A549 (cell line): ENCODE results near the gene VRK2. TPM values are rescaled to one million over a fixed set of nuclear protein-coding genes. Genes with fewer than 3 reads are reported as not detected.

Experiments used
- ATAC-seq, 2 experiments: fragments of 200-7000 bp in 1 of 2; fragments of >200 bp in 1 of 2; cut with Nextera tagmentation in 1 of 2; cut with Tn5 transposase in 1 of 2; 3 replicates each; pipeline versions ENCODE4 v1.8.0 to v1.9.1; 2018 to 2020; ENCODE audit warnings: mild to moderate bottlenecking in 1 of 2, moderate library complexity in 1 of 2
- CTCF ChIA-PET: fragments of 300-600 bp; sonication (Branson Sonifier 250); formaldehyde crosslinking; extraction: SDS; loops from one replicate; lab custom pipeline; 2021; ENCODE audit warnings: antibody characterized with exemption, inconsistent platforms; lab: Yijun Ruan, JAX
- POLR2A ChIA-PET: fragments of 350-600 bp; formaldehyde crosslinking; extraction: SDS; loops from one replicate; lab custom pipeline; 2021; ENCODE audit warnings: antibody characterized with exemption, inconsistent platforms; lab: Yijun Ruan, JAX
- DNase-seq, 2 experiments: peaks; one replicate each; pipeline versions ENCODE4 v3.0.0 to v3.0.0-alpha.2; 2011 to 2016; ENCODE audit warnings: low read depth in 1 of 2, low spot score in 1 of 2
- FAIRE-seq: peaks from 2 replicates; lab custom pipeline; 2011; peaks lifted over from hg19 to GRCh38; lab: Jason Lieb, UNC
- H3K27ac ChIP-seq, 2 experiments: fragments of >200 bp; sonication (Bioruptor Twin); formaldehyde crosslinking; 3 replicates each; pipeline ENCODE4 v1.5.1; 2016 to 2017
- H3K4me1 ChIP-seq: fragments of >200 bp; sonication (Bioruptor Twin); formaldehyde crosslinking; 3 replicates; pipeline ENCODE4 v1.6.1; 2016
- H3K4me2 ChIP-seq: fragments of >200 bp; sonication (Bioruptor Twin); formaldehyde crosslinking; 3 replicates; pipeline ENCODE4 v1.6.1; 2016
- H3K4me3 ChIP-seq: fragments of >200 bp; sonication (Bioruptor Twin); formaldehyde crosslinking; 3 replicates; pipeline ENCODE4 v1.5.1; 2016
- H3K9me3 ChIP-seq: fragments of >200 bp; sonication (Bioruptor Twin); formaldehyde crosslinking; 3 replicates; pipeline ENCODE4 v1.6.1; 2016
- BHLHE40 ChIP-seq: IDR thresholded peaks from 2 replicates; pipeline ENCODE4 v1.6.1; 2012; ENCODE audit warnings: low read depth, low read length, inconsistent platforms
- CBX8 ChIP-seq: fragments of 200-600 bp; sonication (generic); IDR thresholded peaks from 2 replicates; pipeline ENCODE4 v1.6.1; 2016
- CHD2 ChIP-seq: fragments of 150-350 bp; IDR thresholded peaks from 2 replicates; pipeline ENCODE4 v1.6.1; 2014; ENCODE audit warnings: low read length; ENCODE audit not compliant: partially characterized antibody
- ESRRA ChIP-seq: fragments of 150-350 bp; IDR thresholded peaks from 2 replicates; pipeline ENCODE4 v1.6.1; 2014; ENCODE audit warnings: mild to moderate bottlenecking, low read length, borderline replicate concordance
- FOSB ChIP-seq: fragments of 250-450 bp; sonication (Bioruptor Pico); IDR thresholded peaks from 2 replicates; pipeline ENCODE4 v1.5.0; 2020; ENCODE audit warnings: mild to moderate bottlenecking, moderate library complexity
- FOSL2 ChIP-seq, 2 experiments: fragments of 450-650 bp in 1 of 2; fragments of >200 bp in 1 of 2; sonication (Bioruptor Twin) in 1 of 2; formaldehyde crosslinking; IDR thresholded peaks; 2 replicates each; pipeline versions ENCODE4 v1.5.0 to v1.6.1; 2016 to 2020; ENCODE audit warnings: mild to moderate bottlenecking in 1 of 2, moderate library complexity in 1 of 2
- FOXS1 ChIP-seq: fragments of 250-450 bp; sonication (Bioruptor Pico); IDR thresholded peaks from 2 replicates; pipeline ENCODE4 v1.5.0; 2020; ENCODE audit warnings: mild to moderate bottlenecking, moderate library complexity
- GATA3 ChIP-seq: IDR thresholded peaks from 2 replicates; pipeline ENCODE4 v1.6.1; 2012; ENCODE audit warnings: borderline replicate concordance
- HEYL ChIP-seq: fragments of 250-450 bp; sonication (Bioruptor Pico); IDR thresholded peaks from 2 replicates; pipeline ENCODE4 v1.8.0; 2021; ENCODE audit warnings: mild to moderate bottlenecking, moderate library complexity
- HOXB13 ChIP-seq: fragments of 250-450 bp; sonication (Bioruptor Pico); IDR thresholded peaks from 2 replicates; pipeline ENCODE4 v1.5.0; 2020; ENCODE audit warnings: low read depth, mild to moderate bottlenecking, moderate library complexity
- HOXB5 ChIP-seq: fragments of 250-450 bp; sonication (Bioruptor Pico); IDR thresholded peaks from 2 replicates; pipeline ENCODE4 v1.5.0; 2020; ENCODE audit warnings: mild to moderate bottlenecking, moderate library complexity
- JUN ChIP-seq, 2 experiments: fragments of >200 bp; sonication (Bioruptor Twin); formaldehyde crosslinking; IDR thresholded peaks; 2 replicates in 1 of 2; 3 replicates in 1 of 2; pipeline ENCODE4 v1.6.1; 2016 to 2017
- KDM5A ChIP-seq: fragments of 200-600 bp; sonication (generic); IDR thresholded peaks from 2 replicates; pipeline ENCODE4 v1.6.1; 2016; ENCODE audit warnings: antibody characterized with exemption, mild to moderate bottlenecking
- MAFK ChIP-seq: fragments of 450-650 bp; IDR thresholded peaks from 2 replicates; pipeline ENCODE4 v1.6.1; 2014; ENCODE audit not compliant: partially characterized antibody
- NPAS2 ChIP-seq: fragments of 250-450 bp; sonication (Bioruptor Pico); IDR thresholded peaks from 2 replicates; pipeline ENCODE4 v1.8.0; 2022; ENCODE audit warnings: mild to moderate bottlenecking, moderate library complexity, borderline replicate concordance
- NR3C1 ChIP-seq: fragments of >200 bp; sonication (Bioruptor Twin); formaldehyde crosslinking; IDR thresholded peaks from 3 replicates; pipeline ENCODE4 v1.6.1; 2017
- RARB ChIP-seq: fragments of 250-450 bp; sonication (Bioruptor Pico); IDR thresholded peaks from 2 replicates; pipeline ENCODE4 v1.8.0; 2021; ENCODE audit warnings: mild to moderate bottlenecking, moderate library complexity
- RCOR1 ChIP-seq: fragments of 150-350 bp; IDR thresholded peaks from 2 replicates; pipeline ENCODE4 v1.6.1; 2014; ENCODE audit warnings: antibody characterized with exemption, low read length, low read depth
- RNF2 ChIP-seq: fragments of 200-600 bp; sonication (generic); IDR thresholded peaks from 2 replicates; pipeline ENCODE4 v1.6.1; 2016; ENCODE audit warnings: low read depth, mild to moderate bottlenecking, antibody characterized with exemption, moderate library complexity, borderline replicate concordance
- TFCP2L1 ChIP-seq: fragments of 250-450 bp; sonication (Bioruptor Pico); IDR thresholded peaks from 2 replicates; pipeline ENCODE4 v1.5.0; 2021; ENCODE audit warnings: mild to moderate bottlenecking
- TP53 ChIP-seq: fragments of 250-450 bp; sonication (Bioruptor Pico); IDR thresholded peaks from 2 replicates; pipeline ENCODE4 v1.5.0; 2021; ENCODE audit warnings: mild to moderate bottlenecking, moderate library complexity
- ZFP36 ChIP-seq: fragments of 450-650 bp; IDR thresholded peaks from 2 replicates; pipeline ENCODE4 v1.6.1; 2014; ENCODE audit warnings: borderline replicate concordance; ENCODE audit not compliant: partially characterized antibody
- WGBS: methylation state at CpG from one replicate; pipeline ENCODE4 v1.1.6; 2017; ENCODE audit errors: missing lambda C conversion rate; 5-methylcytosine and 5-hydroxymethylcytosine counted together
- polyA plus RNA-seq, 4 experiments: library from polyadenylated mRNA; depleted of rRNA in 3 of 4; stranded (reverse); fragments of >200 nt; fragmentation: RNase III in 1 of 4; extraction: RNeasy Plus Mini Kit Qiagen cat#74134 plus additional on column Dnase treatment in 1 of 4; gene quantifications; 2 replicates in 3 of 4; 3 replicates in 1 of 4; pipeline ENCODE4 v1.2.3, GENCODE V29; 2011 to 2017
- TF ChIP-seq, protein P1 (sequence below): IDR thresholded peaks from 2 replicates; pipeline ENCODE4 v1.6.1; 2012
- TF ChIP-seq, protein P2 (sequence below): fragments of 200-600 bp; sonication (generic); IDR thresholded peaks from 2 replicates; pipeline ENCODE4 v1.6.1; 2016; ENCODE audit warnings: antibody characterized with exemption, mild to moderate bottlenecking, moderate library complexity
- TF ChIP-seq, protein P3 (sequence below): fragments of 250-450 bp; sonication (Bioruptor Pico); IDR thresholded peaks from 2 replicates; pipeline ENCODE4 v1.5.0; 2020; ENCODE audit warnings: low read depth, mild to moderate bottlenecking, moderate library complexity

Gene VRK2
- polyA plus RNA-seq, 2 of the 4 experiments (the other 2 are of a cell fraction), result 19.4 to 80.9 TPM

DNA sequence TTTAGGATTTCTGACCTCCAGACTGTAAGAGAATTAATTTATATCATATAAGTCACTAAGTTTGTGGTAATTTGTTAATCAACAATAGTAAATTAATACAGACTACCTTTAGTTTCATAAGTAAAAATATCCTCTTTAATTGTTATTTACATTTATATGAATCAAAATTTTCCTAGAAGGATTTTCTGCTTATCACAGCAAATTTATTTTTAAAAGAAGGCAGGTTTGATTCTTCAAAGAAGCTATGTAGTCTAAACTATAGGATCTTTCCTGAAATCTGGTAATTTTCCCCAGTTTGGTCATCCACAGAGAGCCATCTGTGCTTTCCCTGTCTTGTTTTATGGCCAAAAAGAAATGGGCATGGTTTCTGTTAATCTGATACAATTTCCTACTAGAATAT is 13.1 kb upstream of the VRK2 start:
- ChIA-PET POLR2A (no interaction called here), CTCF (interaction anchor here (1.5 kb wide), 1 partner anchor 17 kb away, joined by 3 read pairs; no protein-coding TSS in a partner anchor)
- H3K4me1 ChIP-seq, result no peaks in the 10 kb centered on the region
- 0 out of 3 replicates have a peak, but pooled peaks cover 5% of the 10 kb centered on the region for H3K9me3 ChIP-seq
- no peak overlapping the region for H3K27ac ChIP-seq
- TF ChIP-seq MAFK, result peak; percentile 81
- TF ChIP-seq RARB, result no peak
- no peak overlapping the region for H3K4me3 ChIP-seq
- no peak overlapping the region for H3K4me2 ChIP-seq
- DNase-seq (no peak), FAIRE-seq (no peak), ATAC-seq (no peak)

DNA sequence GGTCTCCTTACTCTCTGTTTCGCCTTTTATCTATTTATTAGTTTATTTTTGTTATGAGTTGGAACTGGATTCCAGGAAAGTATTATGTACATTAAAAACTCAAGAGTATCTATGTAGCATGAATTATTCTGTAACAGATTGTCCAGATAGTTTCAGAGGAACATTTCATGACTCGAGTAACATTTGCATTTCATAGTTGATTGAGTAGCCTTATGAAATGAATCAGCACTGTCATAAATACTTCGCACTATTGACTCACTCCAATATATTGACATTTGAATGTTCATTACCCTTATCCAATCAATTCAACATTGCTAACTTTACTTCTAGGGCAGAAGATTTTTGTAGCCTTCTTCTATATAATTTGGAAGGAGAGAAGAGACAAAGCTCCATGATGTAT is 11.3 kb upstream of the VRK2 start:
- CTCF ChIA-PET, result no interaction called here
- ATAC-seq (no peak), DNase-seq (no peak), FAIRE-seq (no peak)
- Histone ChIP-seq H3K9me3 (0 out of 3 replicates have a peak, but pooled peaks cover 5% of the 10 kb centered on the region), H3K4me3 (no peak overlapping the region), H3K4me1 (no peaks in the 10 kb centered on the region), H3K4me2 (no peak overlapping the region), H3K27ac (no peak overlapping the region)
- whole genome bisulfite sequencing, result 74% methylated on average over 3 of the region's 3 CpGs
- POLR2A ChIA-PET, result no interaction called here
- TF ChIP-seq TFCP2L1, result no peak
- no peak for TF ChIP-seq HOXB5 (CRISPR knock-in tag)
- TF ChIP-seq FOSB (CRISPR knock-in tag), result no peak
- TF ChIP-seq FOSL2 (IDR thresholded peaks at IDR 0.05), result no peak
- TF ChIP-seq FOSL2 (CRISPR knock-in tag; IDR thresholded peaks at IDR 0.05), result no peak
- no peak for TF ChIP-seq RNF2
- TF ChIP-seq ESRRA, result no peak

DNA sequence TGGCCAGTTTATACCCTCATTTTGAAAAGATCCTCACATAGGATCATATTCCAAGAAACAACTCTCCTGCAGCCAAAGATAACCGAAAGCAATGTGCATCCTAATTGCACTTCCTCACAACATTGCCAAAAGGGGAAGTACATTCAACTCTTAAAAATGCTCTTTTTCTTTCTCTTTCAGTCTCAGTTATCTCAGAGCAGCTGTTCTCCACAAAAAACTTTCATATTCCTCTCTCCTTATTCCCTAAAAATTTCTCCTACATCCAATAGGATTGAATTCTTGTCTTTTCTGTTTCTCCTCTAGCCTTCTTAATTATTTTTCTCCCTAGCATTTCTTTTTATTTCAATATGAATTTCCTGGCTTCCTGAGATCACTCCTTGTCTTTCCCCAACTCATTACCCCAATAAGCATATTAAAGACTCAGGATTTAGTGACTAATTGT is 7.4 kb upstream of the VRK2 start:
- no peak overlapping the region for H3K4me2 ChIP-seq
- no peak for FAIRE-seq
- H3K9me3 ChIP-seq, result 0 out of 3 replicates have a peak, but pooled peaks cover 5% of the 10 kb centered on the region
- no peak overlapping the region for H3K4me3 ChIP-seq
- peaks cover 26% of the 10 kb centered on the region for H3K4me1 ChIP-seq
- ChIA-PET POLR2A (no interaction called here), CTCF (no interaction called here)
- DNase-seq, result no peak
- WGBS, result 95% methylated on average over 1 of the region's 1 CpG
- no peak overlapping the region for H3K27ac ChIP-seq
- TF ChIP-seq GATA3, result no peak
- TF ChIP-seq NR3C1, result no peak
- TF ChIP-seq CHD2, result no peak
- TF ChIP-seq MAFK, result no peak
- no peak for TF ChIP-seq ZFP36
- no peak for TF ChIP-seq RCOR1
- TF ChIP-seq TFCP2L1, result no peak
- TF ChIP-seq ESRRA, result no peak
- no peak for TF ChIP-seq HEYL (CRISPR knock-in tag)
- TF ChIP-seq, protein P1, sequence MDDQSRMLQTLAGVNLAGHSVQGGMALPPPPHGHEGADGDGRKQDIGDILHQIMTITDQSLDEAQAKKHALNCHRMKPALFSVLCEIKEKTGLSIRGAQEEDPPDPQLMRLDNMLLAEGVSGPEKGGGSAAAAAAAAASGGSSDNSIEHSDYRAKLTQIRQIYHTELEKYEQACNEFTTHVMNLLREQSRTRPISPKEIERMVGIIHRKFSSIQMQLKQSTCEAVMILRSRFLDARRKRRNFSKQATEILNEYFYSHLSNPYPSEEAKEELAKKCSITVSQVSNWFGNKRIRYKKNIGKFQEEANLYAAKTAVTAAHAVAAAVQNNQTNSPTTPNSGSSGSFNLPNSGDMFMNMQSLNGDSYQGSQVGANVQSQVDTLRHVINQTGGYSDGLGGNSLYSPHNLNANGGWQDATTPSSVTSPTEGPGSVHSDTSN, result no peak
- TF ChIP-seq CBX8, result no peak
- ATAC-seq, result no peak

DNA sequence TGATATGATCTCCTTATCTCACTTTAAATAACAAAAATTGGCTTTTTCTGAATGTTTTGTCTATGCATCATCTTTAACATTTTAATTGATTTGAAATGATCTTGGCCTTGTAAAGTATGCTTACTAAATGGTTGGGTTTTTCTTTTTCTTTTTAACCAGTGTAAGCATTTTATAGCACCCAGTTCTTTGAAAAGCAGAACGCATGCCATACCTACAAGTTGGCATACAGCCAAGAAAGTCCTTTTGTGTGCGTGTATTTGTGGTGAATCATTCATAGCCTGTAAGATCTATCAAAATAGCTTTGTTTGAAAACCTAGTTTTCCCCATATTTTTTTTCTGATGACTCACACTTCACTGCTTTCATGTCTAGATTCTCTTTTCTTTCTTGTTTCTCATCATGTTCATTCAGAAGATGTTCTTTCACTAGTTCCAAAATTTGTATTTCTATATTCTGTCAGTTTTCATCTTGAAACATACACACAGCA is 4.1 kb upstream of the VRK2 start:
- peak overlapping the region; percentile 11 to 54; a peak in 3 of 6 replicates for H3K27ac ChIP-seq
- DNase-seq (peak; percentile 28 to 92), ATAC-seq (no peak), FAIRE-seq (peak; percentile 97)
- ChIA-PET POLR2A (interaction anchor here (0.5 to 0.9 kb wide), 2 partner anchors 34 to 62 kb away, joined by 3 to 4 read pairs; no protein-coding TSS in a partner anchor), CTCF (interaction anchor here (1.1 to 1.7 kb wide), 2 partner anchors 137 to 283 kb away, joined by 3 to 4 read pairs; no protein-coding TSS in a partner anchor)
- peak overlapping the region; percentile 51 for H3K4me2 ChIP-seq
- no peak overlapping the region for H3K4me3 ChIP-seq
- H3K4me1 ChIP-seq, result peaks cover 44% of the 10 kb centered on the region
- WGBS, result 1% methylated on average over 2 of the region's 2 CpGs
- H3K9me3 ChIP-seq, result 0 out of 3 replicates have a peak, but pooled peaks cover 5% of the 10 kb centered on the region
- TF ChIP-seq ZFP36, result no peak
- no peak for TF ChIP-seq ESRRA
- no peak for TF ChIP-seq TFCP2L1
- TF ChIP-seq BHLHE40, result no peak
- no peak for TF ChIP-seq KDM5A
- TF ChIP-seq HOXB13 (CRISPR knock-in tag), result no peak
- TF ChIP-seq, protein P2, sequence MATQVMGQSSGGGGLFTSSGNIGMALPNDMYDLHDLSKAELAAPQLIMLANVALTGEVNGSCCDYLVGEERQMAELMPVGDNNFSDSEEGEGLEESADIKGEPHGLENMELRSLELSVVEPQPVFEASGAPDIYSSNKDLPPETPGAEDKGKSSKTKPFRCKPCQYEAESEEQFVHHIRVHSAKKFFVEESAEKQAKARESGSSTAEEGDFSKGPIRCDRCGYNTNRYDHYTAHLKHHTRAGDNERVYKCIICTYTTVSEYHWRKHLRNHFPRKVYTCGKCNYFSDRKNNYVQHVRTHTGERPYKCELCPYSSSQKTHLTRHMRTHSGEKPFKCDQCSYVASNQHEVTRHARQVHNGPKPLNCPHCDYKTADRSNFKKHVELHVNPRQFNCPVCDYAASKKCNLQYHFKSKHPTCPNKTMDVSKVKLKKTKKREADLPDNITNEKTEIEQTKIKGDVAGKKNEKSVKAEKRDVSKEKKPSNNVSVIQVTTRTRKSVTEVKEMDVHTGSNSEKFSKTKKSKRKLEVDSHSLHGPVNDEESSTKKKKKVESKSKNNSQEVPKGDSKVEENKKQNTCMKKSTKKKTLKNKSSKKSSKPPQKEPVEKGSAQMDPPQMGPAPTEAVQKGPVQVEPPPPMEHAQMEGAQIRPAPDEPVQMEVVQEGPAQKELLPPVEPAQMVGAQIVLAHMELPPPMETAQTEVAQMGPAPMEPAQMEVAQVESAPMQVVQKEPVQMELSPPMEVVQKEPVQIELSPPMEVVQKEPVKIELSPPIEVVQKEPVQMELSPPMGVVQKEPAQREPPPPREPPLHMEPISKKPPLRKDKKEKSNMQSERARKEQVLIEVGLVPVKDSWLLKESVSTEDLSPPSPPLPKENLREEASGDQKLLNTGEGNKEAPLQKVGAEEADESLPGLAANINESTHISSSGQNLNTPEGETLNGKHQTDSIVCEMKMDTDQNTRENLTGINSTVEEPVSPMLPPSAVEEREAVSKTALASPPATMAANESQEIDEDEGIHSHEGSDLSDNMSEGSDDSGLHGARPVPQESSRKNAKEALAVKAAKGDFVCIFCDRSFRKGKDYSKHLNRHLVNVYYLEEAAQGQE, result no peak
- TF ChIP-seq JUN (IDR thresholded peaks at IDR 0.05), result peak; percentile 31 to 58; a peak in 3 of 5 replicates
- TF ChIP-seq FOXS1 (CRISPR knock-in tag), result no peak
- no peak for TF ChIP-seq CHD2
- TF ChIP-seq GATA3, result peak; percentile 74; the same call in 1 of the 2 replicates
- TF ChIP-seq TP53 (CRISPR knock-in tag), result no peak
- TF ChIP-seq, protein P3, sequence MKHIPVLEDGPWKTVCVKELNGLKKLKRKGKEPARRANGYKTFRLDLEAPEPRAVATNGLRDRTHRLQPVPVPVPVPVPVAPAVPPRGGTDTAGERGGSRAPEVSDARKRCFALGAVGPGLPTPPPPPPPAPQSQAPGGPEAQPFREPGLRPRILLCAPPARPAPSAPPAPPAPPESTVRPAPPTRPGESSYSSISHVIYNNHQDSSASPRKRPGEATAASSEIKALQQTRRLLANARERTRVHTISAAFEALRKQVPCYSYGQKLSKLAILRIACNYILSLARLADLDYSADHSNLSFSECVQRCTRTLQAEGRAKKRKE, result no peak
- no peak for TF ChIP-seq NPAS2 (CRISPR knock-in tag)
